GM18505 (cell line): ENCODE results near the gene SLC7A7.

Source experiments
- ATAC-seq: cut with Tn5 transposase; IDR thresholded peaks from one replicate; pipeline ENCODE4 v1.9.1; 2021; ENCODE audit not compliant: unreplicated experiment
- POLR2A ChIP-seq: IDR thresholded peaks from 4 replicates; pipeline ENCODE4 v1.6.1; 2011; ENCODE audit warnings: borderline replicate concordance; ENCODE audit not compliant: insufficient read depth, insufficient read length; ENCODE audit errors: extremely low read depth

Gene SLC7A7

DNA sequence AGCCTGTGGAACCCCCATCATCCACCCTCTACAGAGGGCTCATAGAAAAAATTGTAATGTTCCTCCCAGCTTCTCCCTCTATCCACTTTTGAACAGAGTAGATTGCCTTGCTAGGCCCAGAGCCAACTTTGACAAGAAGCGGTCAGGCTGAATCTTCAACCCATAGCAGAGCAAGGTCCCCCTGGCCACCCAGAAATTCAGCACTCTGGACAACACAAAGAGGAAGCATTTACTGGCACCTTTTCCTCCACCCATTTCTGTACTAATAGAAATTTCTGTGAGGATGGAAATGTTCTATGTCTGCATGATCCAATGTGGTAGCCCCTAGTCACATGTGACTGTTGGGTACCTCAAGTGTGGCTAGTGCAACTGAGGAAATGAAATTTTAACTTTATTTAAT, 91.4 kb downstream of the SLC7A7 start:
- no peak for ATAC-seq
- no peak for TF ChIP-seq POLR2A
